PFSK-1 (cell line): ENCODE results near the gene WDR53.

ENCODE experiments used
- FOXP2 ChIP-seq: optimal IDR thresholded peaks from 2 replicates; pipeline ENCODE3; 2011; ENCODE audit warnings: borderline replicate concordance, control low read depth, inconsistent platforms; ENCODE audit not compliant: insufficient read depth; ENCODE audit errors: extremely low read length, extremely low read depth
- POLR2AphosphoS5 ChIP-seq: IDR thresholded peaks from 2 replicates; pipeline ENCODE4 v1.6.1; 2012; ENCODE audit warnings: low read depth, mild to moderate bottlenecking, control low read depth, low read length, moderate library complexity
- SIN3A ChIP-seq: IDR thresholded peaks from 2 replicates; pipeline ENCODE4 v1.6.1; 2012; ENCODE audit warnings: mild to moderate bottlenecking, low read length, moderate library complexity, borderline replicate concordance; ENCODE audit not compliant: insufficient read depth
- TAF1 ChIP-seq: IDR thresholded peaks from 2 replicates; pipeline ENCODE4 v1.6.1; 2012; ENCODE audit warnings: low read length, control low read depth, borderline replicate concordance; ENCODE audit not compliant: insufficient read depth
- TF ChIP-seq, protein P1 (sequence below), 2 experiments: IDR thresholded peaks; 2 replicates each; pipeline versions ENCODE4 v1.6.1 to v1.8.0; 2011 to 2012; ENCODE audit warnings: low read depth in 2 of 2, low read length in 2 of 2, control low read depth in 1 of 2, inconsistent platforms in 1 of 2, mild to moderate bottlenecking in 1 of 2, moderate library complexity in 1 of 2; ENCODE audit not compliant: insufficient read depth in 1 of 2

WDR53 gene

DNA sequence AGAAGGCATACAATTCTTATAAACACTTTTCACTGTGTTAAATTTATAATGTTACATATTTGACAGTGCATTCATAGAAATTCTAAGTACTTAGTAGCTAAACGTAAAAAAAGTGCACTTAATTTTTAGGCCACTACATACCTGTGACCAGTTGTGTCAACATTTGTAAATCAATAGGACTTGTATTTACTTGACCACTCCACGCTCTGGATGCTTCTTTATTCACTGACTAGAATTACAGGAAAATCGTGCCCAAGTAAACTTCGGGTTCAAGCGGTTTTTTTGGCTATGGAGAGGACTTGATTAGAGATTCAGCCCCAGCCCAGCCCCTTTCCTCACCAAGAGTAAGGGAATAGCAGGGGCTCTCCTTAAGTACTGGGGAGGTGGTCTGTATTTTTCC lies 21.8 kb downstream of the WDR53 start:
- TF ChIP-seq POLR2AphosphoS5 = no peak
- no peak for TF ChIP-seq SIN3A
- TF ChIP-seq, protein P1, sequence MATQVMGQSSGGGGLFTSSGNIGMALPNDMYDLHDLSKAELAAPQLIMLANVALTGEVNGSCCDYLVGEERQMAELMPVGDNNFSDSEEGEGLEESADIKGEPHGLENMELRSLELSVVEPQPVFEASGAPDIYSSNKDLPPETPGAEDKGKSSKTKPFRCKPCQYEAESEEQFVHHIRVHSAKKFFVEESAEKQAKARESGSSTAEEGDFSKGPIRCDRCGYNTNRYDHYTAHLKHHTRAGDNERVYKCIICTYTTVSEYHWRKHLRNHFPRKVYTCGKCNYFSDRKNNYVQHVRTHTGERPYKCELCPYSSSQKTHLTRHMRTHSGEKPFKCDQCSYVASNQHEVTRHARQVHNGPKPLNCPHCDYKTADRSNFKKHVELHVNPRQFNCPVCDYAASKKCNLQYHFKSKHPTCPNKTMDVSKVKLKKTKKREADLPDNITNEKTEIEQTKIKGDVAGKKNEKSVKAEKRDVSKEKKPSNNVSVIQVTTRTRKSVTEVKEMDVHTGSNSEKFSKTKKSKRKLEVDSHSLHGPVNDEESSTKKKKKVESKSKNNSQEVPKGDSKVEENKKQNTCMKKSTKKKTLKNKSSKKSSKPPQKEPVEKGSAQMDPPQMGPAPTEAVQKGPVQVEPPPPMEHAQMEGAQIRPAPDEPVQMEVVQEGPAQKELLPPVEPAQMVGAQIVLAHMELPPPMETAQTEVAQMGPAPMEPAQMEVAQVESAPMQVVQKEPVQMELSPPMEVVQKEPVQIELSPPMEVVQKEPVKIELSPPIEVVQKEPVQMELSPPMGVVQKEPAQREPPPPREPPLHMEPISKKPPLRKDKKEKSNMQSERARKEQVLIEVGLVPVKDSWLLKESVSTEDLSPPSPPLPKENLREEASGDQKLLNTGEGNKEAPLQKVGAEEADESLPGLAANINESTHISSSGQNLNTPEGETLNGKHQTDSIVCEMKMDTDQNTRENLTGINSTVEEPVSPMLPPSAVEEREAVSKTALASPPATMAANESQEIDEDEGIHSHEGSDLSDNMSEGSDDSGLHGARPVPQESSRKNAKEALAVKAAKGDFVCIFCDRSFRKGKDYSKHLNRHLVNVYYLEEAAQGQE (IDR thresholded peaks at IDR 0.05; ENCODE audit: insufficient read depth in 1 of 2, low read depth in 2 of 2, low read length in 2 of 2) = no peak
- TF ChIP-seq TAF1 = no peak
- TF ChIP-seq FOXP2 = no peak

DNA sequence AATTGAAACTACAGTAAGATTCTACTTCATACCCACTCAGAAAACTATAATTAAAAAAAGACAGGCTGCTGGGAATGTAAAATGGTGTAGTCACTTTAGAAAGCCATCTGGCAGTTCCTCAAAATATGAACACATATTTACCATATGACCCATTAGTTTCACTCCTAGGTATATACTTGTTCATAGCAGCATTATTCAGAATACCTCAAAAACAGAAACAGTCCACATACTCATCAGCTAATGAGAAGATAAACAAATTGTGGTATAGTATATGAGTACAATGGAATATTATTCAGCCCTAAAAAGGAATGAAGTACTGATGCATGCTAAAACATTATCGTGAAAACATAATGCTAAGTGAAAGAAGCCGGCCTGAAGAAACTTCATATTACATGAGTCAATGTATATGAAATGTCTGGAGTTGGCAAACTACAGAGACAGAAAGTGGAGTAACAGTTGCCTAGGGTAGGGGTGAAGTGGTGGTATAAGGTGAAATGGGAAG lies 23.8 kb downstream of the WDR53 start:
- TF ChIP-seq POLR2AphosphoS5 = no peak
- TF ChIP-seq TAF1 = no peak

DNA sequence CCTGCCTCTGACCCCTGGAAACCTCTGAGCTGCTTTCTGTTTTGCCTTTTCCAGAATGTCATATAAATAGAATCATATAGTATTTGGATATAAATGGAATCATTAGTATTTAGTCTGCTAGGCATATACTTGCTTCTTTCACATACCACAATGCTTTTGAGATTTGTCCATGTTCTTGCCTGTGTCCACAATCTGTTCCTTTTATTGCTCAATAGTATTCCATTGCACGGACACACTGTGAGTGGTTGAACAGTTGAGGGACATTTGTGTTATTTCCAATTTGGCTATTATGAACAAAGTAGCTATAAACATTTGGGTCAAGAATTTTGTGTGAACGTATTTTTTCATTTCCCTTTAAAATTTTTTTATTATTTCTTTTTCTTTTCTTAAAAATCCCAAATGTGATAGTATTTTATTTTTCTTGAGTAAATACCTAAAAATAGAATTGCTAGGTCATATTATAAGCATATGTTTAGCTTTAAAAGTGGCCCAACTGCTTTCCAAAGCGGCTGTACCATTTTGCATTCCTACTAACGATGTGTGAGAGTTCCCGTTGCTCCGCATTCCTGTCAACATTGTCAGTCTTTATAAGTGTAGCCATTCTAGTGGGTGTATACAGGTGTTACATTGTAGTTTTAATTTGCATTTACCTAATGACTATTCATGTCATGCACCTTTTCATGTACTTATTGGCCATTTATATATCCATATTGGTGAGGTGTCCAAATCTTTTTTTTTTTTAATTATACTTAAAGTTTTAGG lies 26.5 kb downstream of the WDR53 start:
- TF ChIP-seq TAF1 = no peak
- TF ChIP-seq SIN3A = no peak
- no peak for TF ChIP-seq FOXP2
- TF ChIP-seq, protein P1 (IDR thresholded peaks at IDR 0.05; ENCODE audit: insufficient read depth in 1 of 2, low read depth in 2 of 2, low read length in 2 of 2) = no peak
- TF ChIP-seq POLR2AphosphoS5 = no peak

DNA sequence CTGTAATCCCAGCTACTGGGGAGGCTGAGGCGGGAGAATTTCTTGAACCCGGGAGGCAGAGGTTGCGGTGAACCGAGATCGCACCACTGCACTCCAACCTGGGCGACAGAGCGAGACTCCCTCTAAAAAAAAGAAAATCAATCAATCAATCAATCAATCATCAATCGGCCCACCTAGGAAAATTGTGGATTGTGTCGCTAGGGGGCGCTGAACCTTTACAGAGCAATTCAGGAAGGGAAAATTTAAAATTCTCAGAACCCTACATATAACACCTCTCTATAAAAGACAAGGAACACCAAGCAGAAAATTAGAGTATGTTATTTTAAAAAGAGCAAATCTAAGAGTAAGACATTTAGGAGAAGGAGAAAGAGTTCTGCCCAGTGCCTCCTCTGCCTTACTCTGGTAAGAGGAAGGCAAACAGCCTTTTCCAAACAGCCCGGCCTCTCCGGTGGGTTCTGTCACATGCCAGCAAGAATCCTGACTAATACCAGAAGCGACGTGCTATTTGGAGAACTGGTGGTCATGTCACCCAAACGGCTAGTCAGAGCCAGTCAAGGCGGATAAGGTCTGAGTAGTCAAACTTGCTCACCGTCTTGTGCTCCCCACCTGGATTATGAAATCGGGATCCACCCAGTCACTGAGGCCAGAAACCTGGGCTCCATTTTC lies 30.9 kb downstream of the WDR53 start:
- TF ChIP-seq SIN3A (no peak), FOXP2 (no peak), POLR2AphosphoS5 (no peak), TAF1 (no peak)
- TF ChIP-seq, protein P1 (IDR thresholded peaks at IDR 0.05; ENCODE audit: insufficient read depth in 1 of 2, low read depth in 2 of 2, low read length in 2 of 2) = no peak

DNA sequence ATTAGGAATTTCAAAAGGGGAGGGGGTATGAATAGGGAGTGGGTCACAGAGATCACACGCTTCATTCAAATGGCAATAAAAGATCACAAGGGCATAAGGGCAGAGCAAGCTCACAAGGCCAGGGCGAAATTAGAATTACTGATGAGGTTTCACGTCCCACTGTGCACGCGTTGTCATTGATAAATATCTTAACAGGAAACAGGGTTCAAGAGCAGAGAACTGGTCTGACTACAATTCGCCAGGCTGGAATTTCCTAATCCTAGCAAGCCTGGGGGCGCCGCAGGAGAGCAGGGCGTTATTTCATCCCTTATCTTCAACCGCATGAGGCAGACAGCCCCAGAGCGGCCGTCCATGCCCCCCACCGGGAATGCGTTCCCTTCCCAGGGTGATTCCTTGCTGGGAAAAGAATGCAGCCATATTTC lies 35.1 kb downstream of the WDR53 start:
- TF ChIP-seq TAF1 = no peak
- no peak for TF ChIP-seq SIN3A
- TF ChIP-seq POLR2AphosphoS5 = no peak
- TF ChIP-seq, protein P1 (IDR thresholded peaks at IDR 0.05; ENCODE audit: insufficient read depth in 1 of 2, low read depth in 2 of 2, low read length in 2 of 2) = no peak
- TF ChIP-seq FOXP2 = no peak
